K562 (cell line): ENCODE data around the gene FOSL1. TPM values are rescaled to one million over a fixed set of nuclear protein-coding genes. Genes with fewer than 3 reads are reported as not detected.

Experiments
- ATF1 ChIP-seq, 2 experiments: fragments of 450-650 bp in 1 of 2; IDR thresholded peaks; 2 replicates each; pipeline ENCODE4 v1.6.1; 2016; ENCODE audit warnings: missing compliant biosample characterization in 1 of 2, missing genetic modification characterization in 1 of 2
- EHMT2 ChIP-seq: fragments of 450-650 bp; IDR thresholded peaks from 2 replicates; pipeline ENCODE4 v1.6.1; 2018; ENCODE audit warnings: antibody characterized with exemption
- ETS1 ChIP-seq: conservative IDR thresholded peaks from 2 replicates; pipeline ENCODE4 v1.6.1; 2011; ENCODE audit warnings: low read depth, mild to moderate bottlenecking, low read length; ENCODE audit not compliant: control insufficient read depth
- ETV5 ChIP-seq: sonication (generic); formaldehyde crosslinking; IDR thresholded peaks from 2 replicates; pipeline ENCODE4 v1.4.0; 2020; ENCODE audit warnings: low read depth, mild to moderate bottlenecking, missing genetic modification reagents
- FOXK2 ChIP-seq, 2 experiments: fragments of 450-650 bp; IDR thresholded peaks in 1 of 2; conservative IDR thresholded peaks in 1 of 2; 2 replicates each; pipeline ENCODE4 v1.6.1; 2016; ENCODE audit warnings: low read depth in 2 of 2, mild to moderate bottlenecking in 1 of 2
- IFI16 ChIP-seq: fragments of 250-450 bp; sonication (Bioruptor Pico); IDR thresholded peaks from 2 replicates; pipeline ENCODE4 v2.1.2; 2022; ENCODE audit warnings: mild to moderate bottlenecking, inconsistent platforms
- ILF3 ChIP-seq: fragments of 450-650 bp; IDR thresholded peaks from 2 replicates; pipeline ENCODE4 v1.6.1; 2018; ENCODE audit warnings: antibody characterized with exemption, mild to moderate bottlenecking, moderate library complexity, borderline replicate concordance
- L3MBTL2 ChIP-seq: fragments of 450-650 bp; IDR thresholded peaks from 2 replicates; pipeline ENCODE4 v1.6.1; 2016; ENCODE audit warnings: mild to moderate bottlenecking, moderate library complexity
- MTA1 ChIP-seq: fragments of 450-650 bp; IDR thresholded peaks from 2 replicates; pipeline ENCODE4 v1.6.1; 2017; ENCODE audit warnings: borderline replicate concordance
- MTA3 ChIP-seq: fragments of 450-650 bp; formaldehyde crosslinking; IDR thresholded peaks from 2 replicates; pipeline ENCODE4 v1.6.1; 2017; ENCODE audit warnings: mild to moderate bottlenecking, borderline replicate concordance
- NFE2 ChIP-seq: IDR thresholded peaks from 2 replicates; pipeline ENCODE4 v1.6.1; 2014; ENCODE audit warnings: antibody characterized with exemption, low read depth
- NKRF ChIP-seq: fragments of 450-650 bp; IDR thresholded peaks from 2 replicates; pipeline ENCODE4 v1.6.1; 2016; ENCODE audit warnings: borderline replicate concordance
- RBM34 ChIP-seq: fragments of 200-400 bp; formaldehyde crosslinking; IDR thresholded peaks from 2 replicates; pipeline ENCODE4 v1.6.1; 2018; ENCODE audit warnings: low read length, borderline replicate concordance; ENCODE audit not compliant: insufficient read depth
- SIN3B ChIP-seq: fragments of 450-650 bp; IDR thresholded peaks from 2 replicates; pipeline ENCODE4 v1.6.1; 2017; ENCODE audit warnings: low read depth, mild to moderate bottlenecking, moderate library complexity
- SMAD3 ChIP-seq: fragments of 450-650 bp; formaldehyde crosslinking; conservative IDR thresholded peaks from 2 replicates; pipeline ENCODE4 v1.4.0; 2020; ENCODE audit warnings: mild to moderate bottlenecking
- STAT5B ChIP-seq: fragments of 250-450 bp; sonication (Bioruptor Pico); IDR thresholded peaks from 2 replicates; pipeline ENCODE4 v1.8.0; 2021; ENCODE audit warnings: mild to moderate bottlenecking, inconsistent platforms
- TAF7 ChIP-seq: fragments of 450-650 bp; IDR thresholded peaks from 2 replicates; pipeline ENCODE4 v1.6.1; 2016; ENCODE audit warnings: missing genetic modification characterization, missing compliant biosample characterization
- TBP ChIP-seq: optimal IDR thresholded peaks from 2 replicates; pipeline ENCODE3; 2011; ENCODE audit warnings: low read depth, low read length, improper control_type of control experiment
- USF1 ChIP-seq: sonication (generic); formaldehyde crosslinking; IDR thresholded peaks from 2 replicates; pipeline ENCODE4 v1.9.0; 2022; ENCODE audit warnings: mild to moderate bottlenecking, missing genetic modification reagents
- ZNF263 ChIP-seq: sonication (generic); formaldehyde crosslinking; IDR thresholded peaks from 2 replicates; pipeline ENCODE4 v1.8.0; 2022; ENCODE audit warnings: mild to moderate bottlenecking, missing genetic modification reagents, borderline replicate concordance
- ZNF282 ChIP-seq: sonication (generic); formaldehyde crosslinking; IDR thresholded peaks from 2 replicates; pipeline ENCODE4 v1.8.1; 2023; ENCODE audit warnings: missing genetic modification reagents
- ZNF311 ChIP-seq: fragments of 250-450 bp; sonication (Bioruptor Pico); IDR thresholded peaks from 2 replicates; pipeline ENCODE4 v1.4.0; 2020; ENCODE audit warnings: mild to moderate bottlenecking, moderate library complexity
- ZNF398 ChIP-seq: fragments of 250-450 bp; sonication (Bioruptor Pico); IDR thresholded peaks from 2 replicates; pipeline ENCODE4 v1.8.0; 2021; ENCODE audit warnings: moderate library complexity, mild to moderate bottlenecking, inconsistent platforms
- polyA plus RNA-seq, 8 experiments: library from polyadenylated mRNA; depleted of rRNA in 4 of 8; stranded (reverse) in 5 of 8; unstranded in 3 of 8; fragments of >200 nt; fragmentation: Nextera tagmentation in 2 of 8; fragmentation: Illumina TruSeq in 1 of 8; extraction: Ambion mirVana in 2 of 8; extraction: Trizol in 1 of 8; gene quantifications; 2 replicates each; pipeline versions ENCODE4 v1.2.1 to v1.2.3, GENCODE V29; 2011 to 2014; ENCODE audit warnings: inconsistent platforms in 1 of 8, missing spikeins in 1 of 8
- total RNA-seq, 7 experiments: library from RNA; depleted of rRNA in 6 of 7; stranded (reverse); fragments of >200 nt in 6 of 7; fragmentation: Illumina TruSeq in 2 of 7; extraction: Trizol in 2 of 7; gene quantifications; 2 replicates each; pipeline versions ENCODE4 v1.2.1 to v1.2.3, GENCODE V29; 2011 to 2021; ENCODE audit warnings: low replicate concordance in 1 of 7

Gene FOSL1
- total and polyA plus RNA-seq, 9 of the 15 experiments (the other 6 are each of a cell fraction or from before 2014, with no cell fraction given): 3.5 to 39.6 (median 10.0) TPM

DNA sequence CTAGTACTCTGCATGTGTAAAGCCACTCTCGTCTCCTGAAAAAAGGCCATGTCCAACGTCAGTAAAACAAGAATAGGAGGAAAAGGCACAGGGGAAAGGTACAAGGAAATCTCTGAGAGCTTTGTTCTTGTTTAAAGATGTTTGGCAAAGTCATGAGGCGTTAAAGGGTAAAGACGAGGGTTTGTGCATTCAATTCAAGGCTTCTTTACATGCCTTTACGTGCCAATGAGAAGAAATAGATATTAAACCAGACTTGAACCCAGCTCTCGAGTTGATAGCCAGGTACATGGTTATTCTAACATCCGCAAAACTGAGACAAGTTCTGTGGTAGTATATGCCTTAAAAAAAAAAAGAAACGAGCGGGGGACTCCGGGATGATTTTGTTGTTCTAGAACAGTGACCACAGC lies 41.5 kb downstream of the FOSL1 start (continued):
- TF ChIP-seq RBM34 (no peak), ZNF398 (CRISPR knock-in tag) (no peak), NFE2 (no peak), ETV5 (CRISPR knock-in tag) (no peak), ILF3 (no peak), ATF1 (CRISPR knock-in tag; IDR thresholded peaks at IDR 0.05) (no peak), ATF1 (tag; IDR thresholded peaks at IDR 0.05) (no peak), MTA1 (no peak), STAT5B (CRISPR knock-in tag) (no peak), TBP (no peak), L3MBTL2 (no peak), IFI16 (CRISPR knock-in tag) (no peak), NKRF (no peak), SMAD3 (CRISPR knock-in tag) (no peak), ZNF282 (CRISPR knock-in tag) (no peak), FOXK2 (conservative IDR thresholded peaks at IDR 0.05 in 1 of 2, IDR thresholded peaks at IDR 0.05 in 1 of 2; ENCODE audit: low read depth in 2 of 2) (0 out of 4 replicates have a peak, but pooled peaks of 1 of the 2 experiments have one; percentile 22), ZNF263 (CRISPR knock-in tag) (no peak), SIN3B (no peak), ETS1 (no peak), EHMT2 (no peak), ZNF311 (no peak), MTA3 (no peak; the same call in 1 of the 2 replicates), USF1 (no peak), TAF7 (0 out of 2 replicates have a peak, but pooled peaks have one; percentile 67)
